Measurements from ENCODE around the gene SIRT2.

DNA sequence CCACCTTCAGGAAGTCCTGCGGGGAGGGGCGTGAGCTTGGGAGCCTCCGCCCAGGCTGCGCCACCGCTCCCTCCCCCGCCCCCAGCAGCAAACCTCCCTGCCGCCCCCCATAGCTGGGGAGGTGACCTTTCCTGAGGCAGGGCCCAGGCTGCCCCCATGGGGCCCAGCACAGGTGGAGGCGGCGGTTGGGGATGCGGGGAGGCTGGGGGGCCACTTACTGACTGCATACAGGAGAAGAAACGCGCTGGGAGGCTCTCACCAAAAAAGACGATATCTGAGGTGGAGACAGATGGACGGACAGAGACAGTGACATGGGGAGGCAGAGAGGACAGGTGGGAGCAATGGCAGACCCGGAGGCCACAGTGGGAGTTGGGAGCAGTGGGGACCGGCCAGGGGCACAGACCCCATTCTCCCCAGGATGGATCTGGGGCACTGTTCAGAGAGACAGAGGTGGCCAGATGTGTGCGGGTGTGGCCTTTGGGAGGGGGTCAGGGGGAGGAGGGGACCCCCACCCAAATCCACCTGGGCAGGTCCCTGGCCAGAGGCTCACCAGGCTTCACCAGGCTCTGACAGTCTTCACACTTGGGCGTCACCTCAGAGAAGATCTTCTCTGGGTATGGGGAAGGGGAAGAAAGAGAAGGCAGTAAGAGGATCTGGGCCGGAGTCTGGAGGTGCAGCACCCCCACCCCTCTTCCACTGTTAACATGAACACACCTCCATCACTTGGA lies 18.4 kb downstream of the SIRT2 start:
- no peak for TF ChIP-seq CTCF (IDR thresholded peaks at IDR 0.05; ENCODE audit: insufficient read depth, low read length)
- TF ChIP-seq POLR2AphosphoS5 (IDR thresholded peaks at IDR 0.05; ENCODE audit: low read depth): no peak
- TF ChIP-seq SPI1 (IDR thresholded peaks at IDR 0.05; ENCODE audit: borderline replicate concordance, low read depth): no peak
- TF ChIP-seq, protein P1, sequence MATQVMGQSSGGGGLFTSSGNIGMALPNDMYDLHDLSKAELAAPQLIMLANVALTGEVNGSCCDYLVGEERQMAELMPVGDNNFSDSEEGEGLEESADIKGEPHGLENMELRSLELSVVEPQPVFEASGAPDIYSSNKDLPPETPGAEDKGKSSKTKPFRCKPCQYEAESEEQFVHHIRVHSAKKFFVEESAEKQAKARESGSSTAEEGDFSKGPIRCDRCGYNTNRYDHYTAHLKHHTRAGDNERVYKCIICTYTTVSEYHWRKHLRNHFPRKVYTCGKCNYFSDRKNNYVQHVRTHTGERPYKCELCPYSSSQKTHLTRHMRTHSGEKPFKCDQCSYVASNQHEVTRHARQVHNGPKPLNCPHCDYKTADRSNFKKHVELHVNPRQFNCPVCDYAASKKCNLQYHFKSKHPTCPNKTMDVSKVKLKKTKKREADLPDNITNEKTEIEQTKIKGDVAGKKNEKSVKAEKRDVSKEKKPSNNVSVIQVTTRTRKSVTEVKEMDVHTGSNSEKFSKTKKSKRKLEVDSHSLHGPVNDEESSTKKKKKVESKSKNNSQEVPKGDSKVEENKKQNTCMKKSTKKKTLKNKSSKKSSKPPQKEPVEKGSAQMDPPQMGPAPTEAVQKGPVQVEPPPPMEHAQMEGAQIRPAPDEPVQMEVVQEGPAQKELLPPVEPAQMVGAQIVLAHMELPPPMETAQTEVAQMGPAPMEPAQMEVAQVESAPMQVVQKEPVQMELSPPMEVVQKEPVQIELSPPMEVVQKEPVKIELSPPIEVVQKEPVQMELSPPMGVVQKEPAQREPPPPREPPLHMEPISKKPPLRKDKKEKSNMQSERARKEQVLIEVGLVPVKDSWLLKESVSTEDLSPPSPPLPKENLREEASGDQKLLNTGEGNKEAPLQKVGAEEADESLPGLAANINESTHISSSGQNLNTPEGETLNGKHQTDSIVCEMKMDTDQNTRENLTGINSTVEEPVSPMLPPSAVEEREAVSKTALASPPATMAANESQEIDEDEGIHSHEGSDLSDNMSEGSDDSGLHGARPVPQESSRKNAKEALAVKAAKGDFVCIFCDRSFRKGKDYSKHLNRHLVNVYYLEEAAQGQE (IDR thresholded peaks at IDR 0.05; ENCODE audit: insufficient replicate concordance, low read depth): no peak

Measured in HL-60 (cell line).